T-helper 2 cell treated with Interferon-gamma antibody and Interleukin-4, amounts not matched to agents 100 ng/mL and 5 ng/mL, for 36 hours (primary cell): ENCODE measurements around the gene C17orf58. TPM values are rescaled to one million over a fixed set of nuclear protein-coding genes. Genes with fewer than 3 reads are reported as not detected.
"Not testable (repeated sequence)": the region's sequence is repeated elsewhere in the genome, so short reads cannot be mapped to it uniquely, and the experiment has no call there.

Experiments used
- intact Hi-C: fragments of 100-400 bp; cut with micrococcal nuclease; formaldehyde crosslinking; loops from one replicate; pipeline ENCODE4 v1.15.1; 2023
- total RNA-seq: library from RNA; stranded (reverse); gene quantifications from 2 replicates; pipeline ENCODE4 v1.2.3, GENCODE V29; 2022

Gene C17orf58
- 7.2 TPM in 2 replicates for total RNA-seq

DNA sequence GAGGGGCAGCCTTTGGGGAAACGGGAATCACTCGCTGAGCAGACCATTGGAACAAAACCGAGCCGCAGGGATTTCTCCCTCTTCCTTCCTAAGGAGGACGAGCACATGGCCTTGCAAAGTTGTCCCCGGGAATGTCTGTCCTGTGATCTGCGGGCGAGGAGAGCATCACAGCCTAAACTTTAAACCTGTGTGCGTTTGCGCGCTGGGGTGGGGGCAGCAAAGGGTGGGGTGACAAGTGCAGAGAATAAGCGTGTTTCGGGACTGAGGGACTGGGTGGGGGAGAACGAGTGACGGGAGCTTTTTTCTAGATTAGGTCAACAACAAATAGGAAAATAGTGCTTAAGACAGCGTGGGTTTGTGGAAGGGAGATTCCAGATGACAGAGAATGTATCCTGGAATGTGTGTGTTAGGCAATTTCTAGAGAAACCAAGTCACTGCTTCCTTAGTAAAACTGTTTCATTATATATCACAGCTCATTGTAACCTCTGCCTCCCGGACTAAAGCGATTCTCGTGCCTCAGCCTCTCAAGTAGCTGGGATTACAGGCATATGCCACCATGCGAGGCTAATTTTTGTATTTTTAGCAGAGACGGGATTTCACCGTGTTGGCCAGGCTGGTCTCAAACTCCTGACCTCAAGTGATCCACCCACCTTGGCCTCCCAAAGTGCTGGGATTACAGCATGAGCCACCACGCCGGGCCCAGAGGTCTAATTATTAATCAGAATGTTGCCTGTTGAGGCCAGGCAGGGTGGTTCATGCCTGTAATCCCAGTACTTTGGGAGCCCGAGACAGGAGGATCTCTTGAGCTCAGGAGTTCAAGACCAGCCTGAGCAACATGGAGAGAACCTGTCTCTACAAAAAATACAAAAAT, at the start of gene C17orf58:
Gene C17orf58 (minus strand): TSS at position 169 of the 871 bp plus-strand sequence. CDS start 271 bp downstream, outside the sequence.
- intact Hi-C loops, result not testable (repeated sequence)

DNA sequence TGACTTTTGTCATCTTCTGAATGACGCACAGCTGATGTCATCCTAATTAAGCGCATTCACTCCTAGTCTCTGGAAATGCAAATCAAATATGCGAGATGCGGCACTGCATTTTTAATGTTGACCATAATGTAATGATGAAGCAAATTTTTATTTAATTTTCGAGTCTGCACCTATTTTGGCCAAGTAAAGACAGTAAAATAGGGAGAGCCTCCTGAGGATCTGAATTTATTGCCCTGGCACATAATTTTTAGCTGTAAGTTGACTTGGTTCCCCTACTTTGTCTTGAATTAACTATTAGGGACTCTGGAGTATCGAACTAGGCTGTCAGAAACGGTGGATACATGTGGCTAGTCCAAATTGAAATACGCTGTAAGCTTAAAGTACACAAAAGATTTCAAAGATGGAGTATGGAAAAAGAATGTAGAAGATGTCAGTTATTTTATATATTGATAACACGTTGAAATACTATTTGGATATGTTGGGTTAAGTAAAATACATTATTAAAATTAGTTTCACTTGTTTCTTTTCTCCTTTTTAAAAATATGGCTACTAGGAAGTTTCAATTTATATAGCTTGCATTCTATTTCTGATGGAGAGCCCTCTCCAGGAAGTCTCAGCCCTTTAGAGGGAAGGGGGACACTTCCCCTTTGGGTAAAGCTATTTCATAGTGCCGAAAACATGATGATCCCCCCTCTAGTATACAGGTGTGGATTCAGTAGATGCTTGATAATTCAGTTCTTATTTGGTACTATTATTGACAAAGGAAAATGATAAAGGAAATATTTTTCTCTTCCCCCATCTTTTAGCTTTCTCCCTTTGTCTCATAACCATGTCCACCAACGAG, 40.3 kb upstream of the C17orf58 start:
- intact Hi-C loops, result loop anchor here (1.0 to 5.0 kb wide), 2 partner anchors 49 to 171 kb away; no protein-coding TSS in a partner anchor

DNA sequence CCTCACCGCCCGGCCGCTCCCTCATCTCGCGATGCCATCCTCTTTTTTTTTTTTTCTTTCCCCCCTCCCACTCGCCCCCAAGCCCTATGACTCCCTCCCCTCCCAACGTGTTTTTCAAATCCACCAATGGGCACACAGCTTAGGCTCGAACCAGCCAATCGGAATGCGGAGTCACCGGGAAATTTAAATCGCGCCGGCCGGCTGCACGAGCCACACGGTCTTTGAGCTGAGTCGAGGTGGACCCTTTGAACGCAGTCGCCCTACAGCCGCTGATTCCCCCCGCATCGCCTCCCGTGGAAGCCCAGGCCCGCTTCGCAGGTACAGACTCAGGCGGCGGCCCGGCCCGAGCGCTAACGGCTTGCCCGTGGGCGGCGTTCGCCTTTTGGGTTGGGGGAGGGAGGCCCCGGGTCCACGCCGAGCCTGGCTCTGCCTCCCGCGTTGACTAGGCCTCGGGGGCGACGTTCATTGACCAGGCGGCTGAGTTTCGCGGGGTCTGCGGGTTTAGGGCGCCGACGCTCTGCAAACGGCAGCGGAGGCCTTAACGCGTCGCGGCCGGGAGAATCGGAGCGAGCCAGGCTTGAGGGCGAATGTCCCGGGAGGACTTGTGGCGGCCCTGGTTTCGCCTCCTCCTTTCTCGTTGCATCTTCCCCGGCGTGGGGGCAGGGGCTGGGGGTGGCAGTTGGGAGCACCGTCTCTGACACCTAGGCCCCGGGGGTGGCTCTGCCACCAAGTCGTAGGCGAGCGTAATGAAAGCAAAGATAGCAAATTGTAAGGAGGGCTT, 39.4 kb upstream of the C17orf58 start, which contains the start of gene KPNA2:
Gene KPNA2 (plus strand): TSS at position 213 of the 781 bp plus-strand sequence. CDS start 1,398 bp downstream, outside the sequence.
- intact Hi-C loops, result loop anchor here (1.0 to 5.0 kb wide), 5 partner anchors 15 to 422 kb away; partner anchors contain the start of genes NOL11 and WIPI1

DNA sequence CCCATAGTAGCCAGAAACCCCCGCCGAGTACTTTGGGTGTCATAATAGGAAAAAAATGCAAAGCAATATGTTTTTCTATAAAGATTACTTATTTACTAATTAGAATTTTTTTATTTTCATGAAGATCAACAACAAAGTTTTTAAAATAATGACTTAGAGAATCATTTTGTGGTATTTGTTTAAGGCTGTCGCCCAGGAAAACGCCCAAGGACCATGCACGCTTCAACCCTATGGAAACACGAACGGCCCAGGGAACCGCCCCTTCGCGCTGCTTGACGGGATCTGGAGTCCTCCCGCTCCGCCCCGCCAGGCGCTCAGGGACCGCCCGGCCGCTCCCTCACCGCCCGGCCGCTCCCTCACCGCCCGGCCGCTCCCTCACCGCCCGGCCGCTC, 38.9 kb upstream of the C17orf58 start:
- intact Hi-C loops, result loop anchor here (1.0 to 5.0 kb wide), 5 partner anchors 15 to 422 kb away; partner anchors contain the start of genes NOL11 and WIPI1

DNA sequence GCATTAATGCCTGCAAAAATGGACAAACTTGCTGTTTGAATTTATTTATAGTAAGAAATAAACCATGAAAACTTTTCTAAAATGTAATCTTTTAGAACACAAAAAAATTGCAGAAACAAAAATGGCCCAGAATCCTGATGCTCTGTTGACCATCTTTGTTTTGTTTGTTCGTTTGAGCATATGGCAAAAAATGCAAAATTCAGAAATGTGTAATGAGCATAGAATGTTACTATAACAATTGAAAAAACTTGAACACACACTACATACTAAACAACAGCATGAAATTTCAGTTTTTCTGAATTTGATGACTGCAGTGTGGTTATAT, 38.1 kb upstream of the C17orf58 start:
- intact Hi-C loops, result no loop called here

DNA sequence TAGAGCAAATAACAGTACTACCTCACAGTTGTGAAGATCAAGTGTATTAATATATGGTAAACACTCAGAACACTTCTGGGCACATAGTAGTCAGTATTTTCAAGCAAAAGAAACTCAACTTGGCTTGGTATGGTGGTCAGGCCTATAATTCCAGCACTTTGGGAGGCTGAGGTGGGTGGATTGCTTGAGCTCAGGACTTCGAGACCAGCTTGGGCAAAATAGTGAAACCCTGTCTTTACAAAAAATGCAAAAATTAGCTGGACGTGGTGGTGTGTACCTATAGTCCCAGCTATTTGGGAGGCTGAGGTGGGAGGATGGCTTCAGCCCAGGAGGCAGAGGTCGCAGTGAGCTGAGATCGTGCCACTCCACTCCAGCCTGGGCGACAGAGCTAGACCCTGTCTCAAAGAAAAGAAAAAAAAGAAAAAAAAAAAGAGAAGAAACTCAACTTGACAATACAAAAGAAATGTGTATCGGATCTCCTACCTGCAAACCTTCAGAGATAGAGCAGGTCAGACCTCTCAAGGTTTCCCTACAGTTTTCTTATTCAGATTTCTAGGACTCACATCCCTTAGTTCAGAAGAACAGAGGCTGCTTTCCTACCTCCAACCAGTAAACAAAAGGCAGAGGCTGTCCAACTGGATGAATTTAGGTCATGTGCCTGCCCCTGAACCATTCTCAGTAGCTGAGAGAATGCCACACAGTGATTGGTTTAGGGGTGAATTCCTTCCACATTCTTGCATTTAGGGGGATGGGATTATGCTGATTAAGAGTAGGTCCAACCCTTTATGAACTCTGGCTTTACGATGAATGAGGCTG, 37.6 kb upstream of the C17orf58 start:
- intact Hi-C loops, result no loop called here

DNA sequence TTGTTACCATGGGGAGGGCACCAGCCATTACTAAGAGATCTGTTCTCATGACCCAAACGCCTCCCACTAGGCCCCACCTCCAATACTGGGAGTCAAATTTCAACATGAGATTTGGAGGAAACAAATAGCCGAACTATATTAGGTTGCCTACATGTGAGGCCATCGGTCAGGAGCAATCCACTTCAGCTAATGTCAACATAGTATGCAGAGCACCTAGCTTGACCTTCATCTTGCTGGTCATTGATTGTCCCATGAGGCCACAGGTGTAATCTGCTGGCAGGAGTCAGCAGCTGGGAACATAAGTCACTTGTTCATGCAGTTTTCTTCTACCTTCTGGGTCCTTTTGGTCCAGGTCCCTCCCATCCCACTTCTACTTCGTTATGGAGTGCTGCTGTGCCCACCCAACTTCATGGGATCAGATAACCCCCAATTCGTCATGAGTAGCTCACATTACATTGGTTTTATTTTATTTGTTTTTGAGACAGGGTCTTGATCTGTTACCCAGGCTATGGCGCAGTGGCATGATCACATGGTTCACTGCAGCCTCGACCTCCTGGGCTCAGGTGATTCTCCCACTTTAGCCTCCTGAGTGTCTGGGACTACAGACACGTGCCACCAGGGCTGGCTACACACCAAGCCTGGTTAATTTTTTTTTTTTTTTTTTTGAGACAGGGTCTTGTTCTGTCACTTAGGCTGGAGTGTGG, 33.4 kb upstream of the C17orf58 start:
- intact Hi-C loops, result no loop called here

DNA sequence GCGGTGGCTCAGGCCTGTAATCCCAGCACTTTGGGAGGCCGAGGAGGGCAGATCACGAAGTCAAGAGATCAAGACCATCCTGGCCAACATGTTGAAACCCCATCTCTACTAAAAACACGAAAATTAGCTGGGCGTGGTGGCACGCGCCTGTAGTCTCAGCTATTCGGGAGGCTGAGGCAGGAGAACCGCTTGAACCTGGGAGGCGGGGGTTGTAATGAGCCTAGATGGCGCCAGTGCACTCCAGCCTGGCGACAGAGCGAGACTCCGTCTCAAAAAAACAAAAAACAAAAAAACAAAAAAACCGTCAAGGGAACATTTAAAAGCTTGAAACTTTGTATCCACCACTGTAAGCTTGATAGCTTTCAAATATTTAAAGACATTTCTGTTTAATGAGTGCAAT, 26.3 kb upstream of the C17orf58 start:
- intact Hi-C loops, result not testable (repeated sequence)

DNA sequence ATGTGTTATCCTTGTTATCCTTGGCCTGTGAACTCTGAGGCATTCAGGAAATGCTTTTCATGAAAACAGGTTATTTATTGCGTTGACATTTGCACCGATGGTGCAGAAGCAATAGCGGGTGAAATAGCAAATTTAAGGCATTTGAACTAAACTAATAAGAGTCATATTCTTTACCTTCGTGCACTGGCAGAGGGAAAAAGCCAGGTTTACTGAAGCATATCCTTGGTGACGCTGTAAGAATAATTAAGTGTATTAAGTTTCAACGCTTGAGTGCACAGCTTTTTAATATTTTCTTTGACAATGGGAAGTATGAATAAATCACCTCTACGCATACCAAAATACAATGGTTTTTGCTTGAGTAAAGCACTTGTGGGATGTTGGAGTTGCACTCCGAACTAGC, 25.7 kb upstream of the C17orf58 start:
- intact Hi-C loops, result no loop called here

DNA sequence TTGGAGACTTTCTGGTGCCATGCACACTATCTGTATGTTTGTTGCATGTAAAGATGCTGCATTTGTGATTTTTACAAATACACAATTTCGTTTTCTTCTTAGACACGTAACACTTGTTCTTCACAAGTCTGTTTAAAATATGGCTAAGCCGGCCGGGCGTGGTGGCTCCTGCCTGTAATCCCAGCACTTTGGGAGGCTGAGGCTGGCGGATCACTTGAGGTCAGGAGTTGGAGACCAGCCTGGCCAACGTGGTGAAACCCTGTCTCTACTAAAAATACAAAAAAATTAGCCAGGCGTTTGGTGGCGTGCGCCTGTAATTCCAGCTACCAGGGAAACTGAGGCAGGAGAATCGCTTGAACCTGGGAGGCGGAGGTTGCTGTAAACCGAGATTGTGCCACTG, 24.5 kb upstream of the C17orf58 start:
- intact Hi-C loops, result loop anchor here (1.0 kb wide), 1 partner anchor 15 kb away; the partner anchor contains the start of gene KPNA2

DNA sequence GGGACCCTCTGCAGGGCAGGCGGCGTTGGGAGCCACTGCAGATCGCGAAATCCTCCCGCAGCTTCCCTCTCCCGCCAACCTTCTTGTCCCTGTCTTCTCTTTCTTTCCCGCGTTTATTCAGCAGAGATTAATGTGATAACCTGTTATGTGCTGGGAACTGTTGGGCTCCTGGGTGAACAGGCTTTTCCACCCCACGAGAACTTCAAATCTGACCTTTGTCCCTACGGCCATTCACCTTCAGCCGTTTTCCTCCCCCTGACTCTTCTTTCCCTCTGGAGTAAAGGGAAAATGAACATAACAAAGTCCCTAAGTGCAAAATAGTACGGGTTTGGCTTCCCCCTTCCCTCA, 24.1 kb upstream of the C17orf58 start:
- intact Hi-C loops, result loop anchor here (1.0 kb wide), 1 partner anchor 15 kb away; the partner anchor contains the start of gene KPNA2

DNA sequence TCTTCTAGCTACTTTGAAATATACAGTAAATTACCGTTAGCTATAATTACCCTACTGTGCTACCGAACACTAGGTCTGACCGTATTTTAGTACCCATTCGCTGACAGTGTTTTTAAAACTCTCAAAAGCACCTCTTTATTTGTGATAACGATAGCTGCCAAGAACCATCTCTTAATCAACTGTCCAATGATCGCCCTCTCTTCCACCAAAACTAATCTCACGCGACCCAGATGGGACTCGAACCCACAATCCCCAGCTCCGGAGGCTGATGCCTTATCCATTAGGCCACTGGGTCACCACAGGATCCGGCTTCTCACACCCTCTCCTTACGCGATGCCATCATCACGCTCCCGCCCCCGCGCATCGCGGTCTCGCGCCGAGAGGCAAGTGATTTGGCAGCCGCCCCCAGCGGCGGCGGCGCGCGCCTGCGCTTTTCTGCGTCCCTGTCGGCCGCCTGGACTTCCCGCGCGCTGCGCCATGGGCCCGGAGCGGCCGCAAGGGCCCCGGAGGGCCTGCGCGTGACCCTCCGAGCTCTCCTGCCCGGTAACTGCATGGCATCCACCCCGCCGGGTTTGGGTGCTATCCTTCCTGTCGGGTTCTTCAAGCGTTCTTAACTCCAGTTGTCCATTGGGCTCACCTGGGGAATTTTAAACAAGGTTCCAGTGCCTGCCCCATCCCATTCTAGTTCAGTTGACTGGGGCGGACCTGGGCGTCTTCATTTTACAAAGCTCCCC, 23.6 kb upstream of the C17orf58 start:
- intact Hi-C loops, result loop anchor here (1.0 kb wide), 2 partner anchors 15 to 27 kb away; partner anchors contain the start of gene KPNA2

DNA sequence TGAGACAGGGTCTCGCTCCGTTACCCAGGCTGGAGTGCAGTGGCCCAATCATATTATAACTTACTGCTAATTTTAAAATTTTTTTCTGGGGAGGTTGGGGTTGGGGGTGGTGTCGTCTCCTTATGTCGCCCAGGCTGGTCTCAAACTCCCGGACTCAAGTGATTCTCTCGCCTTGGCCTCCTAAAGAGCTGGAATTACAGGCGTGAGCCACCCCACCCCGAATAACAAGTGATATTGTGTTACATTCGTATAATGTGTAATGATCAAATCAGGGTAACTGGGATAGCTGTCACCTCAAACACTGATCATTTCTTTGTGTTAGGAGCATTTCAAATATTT, 23.0 kb upstream of the C17orf58 start:
- intact Hi-C loops, result loop anchor here (1.0 kb wide), 1 partner anchor 26 kb away; no protein-coding TSS in a partner anchor

DNA sequence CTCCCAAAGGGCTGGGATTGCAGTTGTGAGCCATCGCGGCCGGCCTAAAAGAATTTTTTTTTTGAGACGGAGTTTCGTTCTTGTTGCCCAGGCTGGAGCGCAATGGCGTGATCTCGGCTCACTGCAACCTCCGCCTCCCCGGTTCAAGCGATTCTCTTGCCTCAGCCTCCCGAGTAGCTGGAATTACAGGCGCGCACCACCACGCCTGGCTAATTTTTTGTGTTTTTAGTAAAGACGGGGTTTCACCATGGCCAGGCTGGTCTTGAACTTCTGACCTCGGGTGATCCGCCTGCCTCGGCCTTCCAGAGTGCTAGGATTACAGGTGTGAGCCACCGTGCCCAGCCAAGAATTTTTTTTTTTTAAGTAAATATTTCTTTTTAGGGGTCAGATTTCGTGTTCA, 22.2 kb upstream of the C17orf58 start:
- intact Hi-C loops, result not testable (repeated sequence)

DNA sequence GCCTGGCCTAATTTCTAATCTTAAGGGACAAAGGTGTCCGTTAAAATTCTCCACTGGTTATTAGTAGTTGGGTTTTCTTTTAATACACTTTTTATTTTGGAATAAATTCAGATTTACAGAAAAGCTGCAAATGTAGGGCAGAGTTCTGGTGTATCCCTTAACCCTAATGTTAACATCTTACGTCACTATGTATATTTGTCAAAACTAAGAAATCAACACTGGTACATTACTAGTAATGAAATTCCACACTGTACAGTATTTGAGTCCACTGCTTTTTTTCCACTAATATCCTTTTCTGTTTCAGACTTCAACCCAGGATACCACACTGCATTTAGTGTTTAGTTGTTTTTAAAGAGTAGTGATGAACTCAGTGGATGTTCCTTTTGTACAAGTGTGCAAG, 20.6 kb upstream of the C17orf58 start:
- intact Hi-C loops, result no loop called here

DNA sequence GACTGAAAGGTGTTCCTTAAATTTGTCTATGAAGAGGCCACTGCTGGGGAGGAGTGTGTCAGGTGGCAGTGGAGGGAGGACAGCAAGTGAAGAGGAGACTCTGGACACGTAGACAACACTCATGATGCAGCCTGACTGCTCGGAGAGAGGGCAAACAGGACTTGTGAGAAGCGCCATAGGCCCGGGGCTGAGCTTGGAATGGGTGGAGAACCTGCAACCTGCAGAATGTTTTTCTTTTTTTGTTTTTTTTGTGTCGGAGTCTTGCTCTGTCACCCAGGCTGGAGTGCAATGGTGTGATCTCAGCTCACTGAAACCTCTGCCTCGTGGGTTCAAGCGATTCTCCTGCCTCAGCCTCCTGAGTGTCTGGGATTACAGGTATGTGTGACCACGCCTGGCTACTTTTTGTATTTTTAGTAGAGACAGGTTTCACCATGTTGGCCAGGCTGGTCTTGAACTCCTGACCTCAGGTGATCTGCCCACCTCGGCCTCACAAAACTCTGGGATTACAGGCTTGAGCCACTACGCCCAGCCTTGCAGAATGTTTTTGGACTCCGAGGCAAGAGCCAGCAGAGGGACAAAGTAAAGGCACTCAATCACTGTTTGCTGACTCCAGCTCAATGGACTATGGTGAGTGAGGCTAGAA, 18.9 kb upstream of the C17orf58 start:
- intact Hi-C loops, result no loop called here

DNA sequence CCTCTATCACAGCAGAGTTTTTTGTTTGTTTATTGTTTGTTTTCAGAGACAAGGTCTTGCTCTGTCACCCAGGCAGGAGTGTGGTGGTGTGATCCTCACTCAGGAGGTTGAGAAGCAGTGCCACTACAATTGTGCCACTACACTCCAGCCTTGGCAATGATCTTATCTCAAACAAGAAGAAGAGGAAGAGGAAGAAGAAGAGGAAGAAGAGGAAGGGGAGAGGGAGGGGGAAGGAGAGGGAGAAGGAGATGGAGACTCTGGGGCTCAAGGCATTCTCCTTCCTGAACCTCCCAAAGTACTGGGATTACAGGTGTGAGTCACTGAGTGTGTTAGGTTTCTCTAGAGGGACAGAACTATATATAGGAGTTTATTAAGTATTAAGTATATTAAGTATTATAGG, 17.1 kb upstream of the C17orf58 start:
- intact Hi-C loops, result no loop called here

DNA sequence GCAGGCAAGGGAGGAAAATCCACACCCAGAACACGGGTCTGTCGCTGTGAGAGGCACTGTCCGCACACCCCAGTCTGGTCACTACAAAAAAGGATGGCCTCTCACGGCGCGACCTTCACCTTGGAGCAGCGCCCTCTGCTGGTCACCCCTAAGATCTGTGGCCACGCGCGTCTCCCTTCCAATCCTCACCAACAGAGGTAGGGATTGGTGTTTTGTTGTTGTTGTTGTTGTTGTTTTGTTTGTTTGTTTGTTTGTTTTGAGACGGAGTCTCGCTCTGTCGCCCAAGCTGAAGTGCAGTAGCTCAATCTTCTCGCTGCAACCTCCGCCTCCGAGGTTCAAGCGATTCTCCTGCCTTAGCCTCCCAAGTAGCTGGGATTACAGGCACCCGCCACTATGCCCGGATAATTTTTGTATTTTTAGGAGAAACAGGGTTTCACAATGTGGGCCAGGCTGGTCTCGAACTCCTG, 15.0 kb upstream of the C17orf58 start:
- intact Hi-C loops, result loop anchor here (2.0 kb wide), 1 partner anchor 48 kb away; no protein-coding TSS in a partner anchor
